Osteocyte (in vitro differentiated cells): ENCODE results near the gene AKAP13. TPM values are rescaled to one million over a fixed set of nuclear protein-coding genes. Genes with fewer than 3 reads are reported as not detected.
A peak's percentile ranks its signal among the peaks of the same experiment; 100 is the strongest.

Source experiments
- DNase-seq: peaks from one replicate; pipeline ENCODE4 v3.0.0; 2021; ENCODE audit warnings: mixed read lengths; ENCODE audit not compliant: unreplicated experiment; ENCODE audit errors: extremely low spot score
- H3K27ac Mint-ChIP-seq: one replicate; pipeline ENCODE4 v1.8.0; 2021; ENCODE audit warnings: mild to moderate bottlenecking, mixed read lengths; ENCODE audit not compliant: unreplicated experiment
- H3K27me3 Mint-ChIP-seq: one replicate; pipeline ENCODE4 v1.8.0; 2021; ENCODE audit warnings: mixed read lengths; ENCODE audit not compliant: unreplicated experiment
- H3K36me3 Mint-ChIP-seq: one replicate; pipeline ENCODE4 v1.8.0; 2021; ENCODE audit warnings: mixed read lengths; ENCODE audit not compliant: unreplicated experiment
- H3K4me1 Mint-ChIP-seq: one replicate; pipeline ENCODE4 v1.8.0; 2021; ENCODE audit warnings: mixed read lengths; ENCODE audit not compliant: unreplicated experiment
- H3K4me3 Mint-ChIP-seq: one replicate; pipeline ENCODE4 v1.8.0; 2021; ENCODE audit warnings: mild to moderate bottlenecking, moderate library complexity, mixed read lengths; ENCODE audit not compliant: unreplicated experiment
- H3K9me3 Mint-ChIP-seq: one replicate; pipeline ENCODE4 v1.8.0; 2021; ENCODE audit warnings: mixed read lengths; ENCODE audit not compliant: unreplicated experiment
- total RNA-seq: library from RNA; stranded (reverse); gene quantifications from 2 replicates; pipeline ENCODE4 v1.2.1, GENCODE V29; 2021
- TF ChIP-seq, protein P1 (sequence below): fragments of 200-600 bp; sonication (generic); IDR thresholded peaks from 2 replicates; pipeline ENCODE4 v1.5.0; 2021; ENCODE audit warnings: antibody characterized with exemption, mild to moderate bottlenecking, moderate library complexity

The AKAP13 gene
- total RNA-seq, 1 donor from 2014 or later: 146 TPM

DNA sequence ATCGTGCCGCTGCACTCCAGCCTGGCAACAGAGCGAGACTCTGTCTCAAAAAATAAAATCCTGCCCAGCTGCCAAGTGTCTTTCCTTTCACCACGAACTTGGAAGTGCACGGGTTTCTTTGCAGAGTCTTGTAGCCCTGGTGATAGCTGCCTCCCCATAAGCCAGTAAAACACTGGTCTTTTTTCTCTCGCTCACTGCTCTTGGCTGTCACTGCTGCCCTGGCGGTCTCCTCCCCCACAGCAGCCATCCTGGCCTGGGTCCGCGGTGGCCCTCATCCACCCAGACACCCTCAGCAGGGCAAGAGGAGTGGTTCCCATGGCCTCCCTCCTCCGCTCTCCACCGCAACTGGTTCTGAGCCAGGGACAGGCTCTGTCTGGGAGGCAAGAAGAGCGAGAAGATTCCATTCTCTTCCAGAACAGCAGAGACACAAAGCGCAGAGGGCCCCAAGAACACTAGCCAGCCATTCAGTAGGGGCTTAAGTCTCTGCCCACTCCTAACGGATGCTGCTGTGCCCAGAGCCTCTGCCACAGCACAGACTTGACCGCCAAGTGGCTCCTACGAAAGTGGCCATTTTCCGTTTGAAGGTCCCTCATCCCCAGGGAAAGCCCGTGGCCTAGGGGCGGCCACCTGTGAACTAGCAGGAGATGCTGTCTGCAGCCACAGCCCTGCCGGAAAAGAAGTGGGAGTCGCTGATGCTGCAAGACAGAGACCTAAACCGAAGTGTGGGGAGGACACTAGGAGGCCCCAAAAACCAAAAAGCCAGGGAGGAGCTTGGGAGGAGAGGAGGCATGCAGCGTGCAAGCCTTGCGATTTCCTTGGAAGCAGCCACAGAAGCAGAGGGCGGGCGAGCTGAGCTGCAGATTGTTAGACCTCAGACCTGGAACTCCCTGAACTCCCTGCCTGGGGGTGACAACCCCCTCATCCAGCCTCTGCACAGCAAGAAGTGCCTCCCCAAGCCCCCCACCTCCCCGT is 370.2 kb downstream of the AKAP13 start:
- Mint-ChIP-seq H3K9me3 (no peaks in the 10 kb centered on the region), H3K36me3 (peaks cover 31% of the 10 kb centered on the region), H3K27me3 (no peaks in the 10 kb centered on the region), H3K4me3 (no peak overlapping the region), H3K27ac (no peak overlapping the region), H3K4me1 (peaks cover 4% of the 10 kb centered on the region)
- DNase-seq: peak; percentile 78
- TF ChIP-seq, protein P1, sequence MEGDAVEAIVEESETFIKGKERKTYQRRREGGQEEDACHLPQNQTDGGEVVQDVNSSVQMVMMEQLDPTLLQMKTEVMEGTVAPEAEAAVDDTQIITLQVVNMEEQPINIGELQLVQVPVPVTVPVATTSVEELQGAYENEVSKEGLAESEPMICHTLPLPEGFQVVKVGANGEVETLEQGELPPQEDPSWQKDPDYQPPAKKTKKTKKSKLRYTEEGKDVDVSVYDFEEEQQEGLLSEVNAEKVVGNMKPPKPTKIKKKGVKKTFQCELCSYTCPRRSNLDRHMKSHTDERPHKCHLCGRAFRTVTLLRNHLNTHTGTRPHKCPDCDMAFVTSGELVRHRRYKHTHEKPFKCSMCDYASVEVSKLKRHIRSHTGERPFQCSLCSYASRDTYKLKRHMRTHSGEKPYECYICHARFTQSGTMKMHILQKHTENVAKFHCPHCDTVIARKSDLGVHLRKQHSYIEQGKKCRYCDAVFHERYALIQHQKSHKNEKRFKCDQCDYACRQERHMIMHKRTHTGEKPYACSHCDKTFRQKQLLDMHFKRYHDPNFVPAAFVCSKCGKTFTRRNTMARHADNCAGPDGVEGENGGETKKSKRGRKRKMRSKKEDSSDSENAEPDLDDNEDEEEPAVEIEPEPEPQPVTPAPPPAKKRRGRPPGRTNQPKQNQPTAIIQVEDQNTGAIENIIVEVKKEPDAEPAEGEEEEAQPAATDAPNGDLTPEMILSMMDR: no peak

DNA sequence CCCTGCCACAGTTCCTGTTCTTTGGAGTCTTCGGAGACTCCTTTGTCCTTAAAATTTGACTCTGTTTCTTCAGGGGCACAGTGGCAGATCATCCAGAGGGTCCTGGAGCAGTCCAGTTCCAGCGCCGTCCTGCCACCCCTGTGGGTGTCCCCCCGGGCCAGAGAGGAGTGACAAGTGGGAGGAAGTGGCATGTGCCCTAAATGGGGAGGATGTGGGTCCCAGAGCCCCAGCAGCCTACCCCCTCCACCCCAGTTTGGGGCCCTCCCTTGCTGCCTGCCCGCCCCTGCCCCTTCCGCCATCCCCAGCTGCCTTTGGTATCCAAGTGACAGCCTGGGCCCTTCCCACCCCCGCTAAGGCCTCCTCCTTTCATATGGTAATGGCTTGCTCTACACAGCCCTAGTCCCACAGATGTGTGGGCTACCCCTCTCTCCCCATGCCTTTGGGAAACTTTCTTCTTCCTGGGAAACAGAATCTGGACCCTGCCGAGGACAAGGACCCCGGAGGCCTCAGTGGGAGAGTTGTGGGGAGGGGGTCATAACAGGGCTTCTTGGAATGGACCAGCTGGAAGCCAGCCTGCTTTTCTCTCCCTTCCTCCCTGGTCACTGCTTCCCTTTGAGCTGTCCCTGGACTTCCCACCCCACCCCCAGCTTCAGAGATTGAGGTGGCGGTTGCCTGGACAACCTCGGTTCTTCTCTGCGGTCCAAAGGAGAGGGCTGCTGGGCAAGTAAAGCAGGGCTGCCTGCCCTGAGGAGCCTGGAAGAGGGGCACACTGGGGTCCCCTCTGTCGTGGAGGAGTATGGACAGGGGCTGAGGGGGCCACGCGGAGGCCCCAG is 371.1 kb downstream of the AKAP13 start:
- peaks cover 23% of the 10 kb centered on the region for H3K36me3 Mint-ChIP-seq
- H3K4me3 Mint-ChIP-seq: no peak overlapping the region
- H3K4me1 Mint-ChIP-seq: peaks cover 4% of the 10 kb centered on the region
- H3K27ac Mint-ChIP-seq: no peak overlapping the region
- H3K9me3 Mint-ChIP-seq: no peaks in the 10 kb centered on the region
- TF ChIP-seq, protein P1: no peak
- no peaks in the 10 kb centered on the region for H3K27me3 Mint-ChIP-seq
- DNase-seq: no peak

DNA sequence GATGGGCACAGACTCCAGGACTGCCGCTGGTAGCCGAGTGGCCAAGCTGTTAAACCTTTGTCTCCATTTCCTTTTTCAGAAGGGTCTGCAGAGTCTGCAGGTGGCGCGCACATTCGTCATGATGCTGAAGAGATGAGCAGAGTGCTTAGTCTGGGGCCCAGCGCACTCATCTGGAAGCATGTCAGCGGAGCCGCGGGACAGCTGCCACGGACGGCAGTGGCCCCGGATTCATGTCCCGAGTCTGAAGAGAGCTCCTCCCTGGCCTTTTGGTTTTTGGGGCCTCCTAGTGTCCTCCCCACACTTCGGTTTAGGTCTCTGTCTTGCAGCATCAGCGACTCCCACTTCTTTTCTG is 371.7 kb downstream of the AKAP13 start:
- no peaks in the 10 kb centered on the region for H3K27me3 Mint-ChIP-seq
- peaks cover 18% of the 10 kb centered on the region for H3K36me3 Mint-ChIP-seq
- no peaks in the 10 kb centered on the region for H3K9me3 Mint-ChIP-seq
- H3K27ac Mint-ChIP-seq: no peak overlapping the region
- TF ChIP-seq, protein P1: no peak
- DNase-seq: no peak
- peaks cover 4% of the 10 kb centered on the region for H3K4me1 Mint-ChIP-seq
- H3K4me3 Mint-ChIP-seq: no peak overlapping the region

DNA sequence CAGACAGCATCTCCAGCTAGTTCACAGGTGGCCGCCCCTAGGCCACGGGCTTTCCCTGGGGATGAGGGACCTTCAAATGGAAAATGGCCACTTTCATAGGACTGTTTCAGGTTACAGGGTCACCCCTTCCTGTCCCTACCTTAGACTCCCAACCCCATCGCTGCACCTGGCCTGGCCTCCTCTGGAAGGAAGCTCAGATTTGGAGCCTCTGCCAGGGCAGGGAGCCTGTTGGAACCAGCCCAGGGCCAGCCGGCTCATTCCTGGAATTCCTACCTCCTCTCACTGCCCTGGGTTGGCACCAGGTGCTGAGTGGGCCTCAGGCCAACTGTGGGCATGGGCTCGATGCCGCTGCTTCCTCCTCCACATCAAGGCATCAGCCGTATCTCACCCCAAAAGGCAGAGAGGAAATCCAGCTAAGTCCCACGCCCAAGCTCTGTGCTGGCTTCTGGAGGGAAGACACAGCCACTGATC is 372.1 kb downstream of the AKAP13 start:
- TF ChIP-seq, protein P1: no peak
- peaks cover 4% of the 10 kb centered on the region for H3K4me1 Mint-ChIP-seq

DNA sequence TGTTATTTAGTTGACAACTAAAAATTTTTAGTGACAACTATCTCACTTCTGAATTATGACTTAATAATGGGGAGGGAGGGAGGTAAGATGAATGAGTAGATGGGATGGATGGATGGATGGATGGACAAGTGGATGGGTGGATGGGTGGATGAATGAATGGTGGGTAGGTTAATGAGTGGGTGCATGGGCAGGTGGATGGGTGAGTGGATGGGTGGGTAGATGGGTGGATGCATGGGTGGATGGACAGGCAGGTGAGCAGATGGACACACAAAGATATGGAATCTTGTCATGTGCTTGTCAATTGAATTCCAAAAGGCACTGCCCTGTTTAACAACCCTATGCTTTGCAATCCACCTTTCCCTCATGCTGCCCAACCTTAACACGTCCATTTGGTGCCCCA is 372.9 kb downstream of the AKAP13 start:
- TF ChIP-seq, protein P1: no peak
- DNase-seq: no peak
- Mint-ChIP-seq H3K9me3 (no peaks in the 10 kb centered on the region), H3K4me1 (peaks cover 4% of the 10 kb centered on the region), H3K27ac (no peak overlapping the region), H3K36me3 (peaks cover 14% of the 10 kb centered on the region), H3K27me3 (no peaks in the 10 kb centered on the region), H3K4me3 (no peak overlapping the region)

More for the DNA sequence above, 372.1 kb downstream of the AKAP13 start:
- H3K4me3 Mint-ChIP-seq: no peak overlapping the region
- peaks cover 15% of the 10 kb centered on the region for H3K36me3 Mint-ChIP-seq
- no peak overlapping the region for H3K27ac Mint-ChIP-seq
- no peaks in the 10 kb centered on the region for H3K9me3 Mint-ChIP-seq
- H3K27me3 Mint-ChIP-seq: no peaks in the 10 kb centered on the region
- DNase-seq: no peak
